ENCODE measurements around the gene PGRMC2. TPM values are rescaled to one million over a fixed set of nuclear protein-coding genes. Genes with fewer than 3 reads are reported as not detected.

The PGRMC2 gene, protein sequence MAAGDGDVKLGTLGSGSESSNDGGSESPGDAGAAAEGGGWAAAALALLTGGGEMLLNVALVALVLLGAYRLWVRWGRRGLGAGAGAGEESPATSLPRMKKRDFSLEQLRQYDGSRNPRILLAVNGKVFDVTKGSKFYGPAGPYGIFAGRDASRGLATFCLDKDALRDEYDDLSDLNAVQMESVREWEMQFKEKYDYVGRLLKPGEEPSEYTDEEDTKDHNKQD
- total RNA-seq = 23.0 and 27.4 TPM in 2 replicates

DNA sequence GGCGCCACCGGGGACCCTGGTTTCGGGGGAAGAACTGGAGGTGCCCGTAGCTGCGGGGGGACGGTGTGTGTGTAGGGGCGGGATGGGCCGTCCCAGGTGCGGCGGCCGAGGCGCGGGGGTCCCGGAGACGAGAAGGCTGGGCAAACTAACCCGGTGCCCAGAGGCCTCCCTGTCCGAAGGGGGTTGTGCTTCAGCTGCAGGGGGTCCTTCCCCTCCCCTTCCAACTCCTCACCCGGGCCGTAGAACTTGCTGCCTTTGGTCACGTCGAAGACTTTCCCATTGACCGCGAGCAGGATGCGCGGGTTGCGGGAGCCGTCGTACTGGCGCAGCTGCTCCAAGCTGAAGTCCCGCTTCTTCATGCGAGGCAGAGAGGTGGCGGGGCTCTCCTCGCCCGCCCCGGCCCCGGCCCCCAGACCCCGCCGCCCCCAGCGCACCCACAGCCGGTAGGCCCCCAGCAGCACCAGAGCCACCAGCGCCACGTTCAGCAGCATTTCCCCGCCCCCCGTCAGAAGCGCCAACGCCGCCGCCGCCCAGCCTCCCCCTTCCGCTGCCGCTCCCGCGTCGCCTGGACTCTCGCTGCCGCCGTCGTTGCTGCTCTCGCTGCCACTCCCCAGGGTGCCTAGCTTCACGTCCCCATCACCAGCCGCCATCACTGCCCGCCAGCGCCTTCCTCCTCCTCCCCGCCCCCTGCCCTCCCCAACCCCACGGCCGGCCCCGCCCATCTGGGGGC is at the start of gene PGRMC2:
Gene PGRMC2, minus strand, starts transcription at position 673 of the 730 bp plus-strand sequence. Its CDS starts 23 bp downstream, at position 650.

Other genes starting within 250 kb of the PGRMC2 start
- 19.2 and 21.4 TPM in 2 replicates for gene LARP1B, start 226.5 kb downstream of the PGRMC2 start, total RNA-seq